Ovary (tissue), 3 donors: ENCODE data around the gene FOXO1.

Experiments
- EP300 ChIP-seq: sonication (generic); formaldehyde crosslinking; IDR thresholded peaks from one replicate; pipeline ENCODE4 v1.6.1; 2017; ENCODE audit warnings: antibody characterized with exemption
- POLR2A ChIP-seq: fragments of 450-650 bp; IDR thresholded peaks from one replicate; pipeline ENCODE4 v1.6.1; 2017; ENCODE audit warnings: antibody characterized with exemption, mild to moderate bottlenecking, moderate library complexity
- TF ChIP-seq, protein P1 (sequence below), 3 donors: fragments of 450-650 bp in 2 of 3; fragments of 200-600 bp in 1 of 3; IDR thresholded peaks; one replicate each; pipeline versions ENCODE4 v1.5.1 to v1.8.0; 2016 to 2022; ENCODE audit warnings: antibody characterized with exemption in 3 of 3, mild to moderate bottlenecking in 1 of 3
- donor health status: DM: no; HTN: no; CAD: no.

GRCh38 chr13:40618581-40619478 lies 47.6 kb downstream of the FOXO1 start:
- TF ChIP-seq POLR2A (no peak), EP300 (no peak)
- TF ChIP-seq, protein P1, sequence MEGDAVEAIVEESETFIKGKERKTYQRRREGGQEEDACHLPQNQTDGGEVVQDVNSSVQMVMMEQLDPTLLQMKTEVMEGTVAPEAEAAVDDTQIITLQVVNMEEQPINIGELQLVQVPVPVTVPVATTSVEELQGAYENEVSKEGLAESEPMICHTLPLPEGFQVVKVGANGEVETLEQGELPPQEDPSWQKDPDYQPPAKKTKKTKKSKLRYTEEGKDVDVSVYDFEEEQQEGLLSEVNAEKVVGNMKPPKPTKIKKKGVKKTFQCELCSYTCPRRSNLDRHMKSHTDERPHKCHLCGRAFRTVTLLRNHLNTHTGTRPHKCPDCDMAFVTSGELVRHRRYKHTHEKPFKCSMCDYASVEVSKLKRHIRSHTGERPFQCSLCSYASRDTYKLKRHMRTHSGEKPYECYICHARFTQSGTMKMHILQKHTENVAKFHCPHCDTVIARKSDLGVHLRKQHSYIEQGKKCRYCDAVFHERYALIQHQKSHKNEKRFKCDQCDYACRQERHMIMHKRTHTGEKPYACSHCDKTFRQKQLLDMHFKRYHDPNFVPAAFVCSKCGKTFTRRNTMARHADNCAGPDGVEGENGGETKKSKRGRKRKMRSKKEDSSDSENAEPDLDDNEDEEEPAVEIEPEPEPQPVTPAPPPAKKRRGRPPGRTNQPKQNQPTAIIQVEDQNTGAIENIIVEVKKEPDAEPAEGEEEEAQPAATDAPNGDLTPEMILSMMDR (IDR thresholded peaks at IDR 0.05): no peak
